ENCODE data around the gene MROH9.
"Not testable (repeated sequence)": the region's sequence is repeated elsewhere in the genome, so short reads cannot be mapped to it uniquely, and the experiment has no call there.

Gene MROH9

GRCh38 chr1:170924656-170925055 is 10.7 kb upstream of the MROH9 start:
- H3K4me3 ChIP-seq (ENCODE audit: low read length in 2 of 2); H3K36me3 ChIP-seq (ENCODE audit: control insufficient read depth in 2 of 2, insufficient read depth in 2 of 2, low read length in 2 of 2); H3K4me1 ChIP-seq (ENCODE audit: control insufficient read depth in 2 of 2, insufficient read depth in 2 of 2, low read length in 2 of 2); H3K27ac ChIP-seq (ENCODE audit: low read depth in 2 of 2, low read length in 2 of 2); H3K9ac ChIP-seq (ENCODE audit: low read depth in 1 of 2, low read length in 2 of 2); H3K9me3 ChIP-seq (ENCODE audit: control insufficient read depth in 2 of 2, low read length in 2 of 2); H3K27me3 ChIP-seq (ENCODE audit: control insufficient read depth in 2 of 2, insufficient read depth in 2 of 2, low read length in 2 of 2): not testable (repeated sequence)

- Histone ChIP-seq H3K9me3 (ENCODE audit: control insufficient read depth in 2 of 2, low read length in 2 of 2) (no peaks in the 10 kb centered on the region), H3K36me3 (ENCODE audit: control insufficient read depth in 2 of 2, insufficient read depth in 2 of 2, low read length in 2 of 2) (no peaks in the 10 kb centered on the region), H3K27me3 (ENCODE audit: control insufficient read depth in 2 of 2, insufficient read depth in 2 of 2, low read length in 2 of 2) (no peaks in the 10 kb centered on the region), H3K4me3 (ENCODE audit: low read length in 2 of 2) (no peak overlapping the region), H3K27ac (ENCODE audit: low read depth in 2 of 2, low read length in 2 of 2) (no peak overlapping the region), H3K9ac (ENCODE audit: low read depth in 1 of 2, low read length in 2 of 2) (no peak overlapping the region), H3K4me1 (ENCODE audit: control insufficient read depth in 2 of 2, insufficient read depth in 2 of 2, low read length in 2 of 2) (peaks cover 2% of the 10 kb centered on the region in 2 donors)
Observed at GRCh38 chr1:170927955-170928840, 7.1 kb upstream of the MROH9 start.

- no peaks in the 10 kb centered on the region for H3K27me3 ChIP-seq (ENCODE audit: control insufficient read depth in 2 of 2, insufficient read depth in 2 of 2, low read length in 2 of 2)
- H3K9me3 ChIP-seq (ENCODE audit: control insufficient read depth in 2 of 2, low read length in 2 of 2), result no peaks in the 10 kb centered on the region
- H3K4me1 ChIP-seq (ENCODE audit: control insufficient read depth in 2 of 2, insufficient read depth in 2 of 2, low read length in 2 of 2), result peaks cover 2% of the 10 kb centered on the region in 2 donors
- H3K36me3 ChIP-seq (ENCODE audit: control insufficient read depth in 2 of 2, insufficient read depth in 2 of 2, low read length in 2 of 2), result no peaks in the 10 kb centered on the region
- H3K4me3 ChIP-seq (ENCODE audit: low read length in 2 of 2), result no peak overlapping the region
- no peak overlapping the region for H3K9ac ChIP-seq (ENCODE audit: low read depth in 1 of 2, low read length in 2 of 2)
- no peak overlapping the region for H3K27ac ChIP-seq (ENCODE audit: low read depth in 2 of 2, low read length in 2 of 2)
Observed at GRCh38 chr1:170929412-170929834, 5.9 kb upstream of the MROH9 start.

- Histone ChIP-seq H3K27ac (ENCODE audit: low read depth in 2 of 2, low read length in 2 of 2) (no peak overlapping the region), H3K4me3 (ENCODE audit: low read length in 2 of 2) (no peak overlapping the region), H3K9ac (ENCODE audit: low read depth in 1 of 2, low read length in 2 of 2) (no peak overlapping the region), H3K36me3 (ENCODE audit: control insufficient read depth in 2 of 2, insufficient read depth in 2 of 2, low read length in 2 of 2) (no peaks in the 10 kb centered on the region), H3K9me3 (ENCODE audit: control insufficient read depth in 2 of 2, low read length in 2 of 2) (no peaks in the 10 kb centered on the region), H3K27me3 (ENCODE audit: control insufficient read depth in 2 of 2, insufficient read depth in 2 of 2, low read length in 2 of 2) (no peaks in the 10 kb centered on the region), H3K4me1 (ENCODE audit: control insufficient read depth in 2 of 2, insufficient read depth in 2 of 2, low read length in 2 of 2) (peaks cover 2% of the 10 kb centered on the region in 2 donors)
Observed at GRCh38 chr1:170929835-170930554, 5.3 kb upstream of the MROH9 start.

GRCh38 chr1:170931650-170932049 is 3.7 kb upstream of the MROH9 start:
- Histone ChIP-seq H3K4me3 (ENCODE audit: low read length in 2 of 2) (no peak overlapping the region), H3K27ac (ENCODE audit: low read depth in 2 of 2, low read length in 2 of 2) (no peak overlapping the region), H3K27me3 (ENCODE audit: control insufficient read depth in 2 of 2, insufficient read depth in 2 of 2, low read length in 2 of 2) (no peaks in the 10 kb centered on the region), H3K36me3 (ENCODE audit: control insufficient read depth in 2 of 2, insufficient read depth in 2 of 2, low read length in 2 of 2) (no peaks in the 10 kb centered on the region), H3K9me3 (ENCODE audit: control insufficient read depth in 2 of 2, low read length in 2 of 2) (no peaks in the 10 kb centered on the region), H3K4me1 (ENCODE audit: control insufficient read depth in 2 of 2, insufficient read depth in 2 of 2, low read length in 2 of 2) (peaks cover 2% of the 10 kb centered on the region in 2 donors), H3K9ac (ENCODE audit: low read depth in 1 of 2, low read length in 2 of 2) (no peak overlapping the region)

- Histone ChIP-seq H3K4me1 (ENCODE audit: control insufficient read depth in 2 of 2, insufficient read depth in 2 of 2, low read length in 2 of 2) (peaks cover 2% of the 10 kb centered on the region in 2 donors), H3K4me3 (ENCODE audit: low read length in 2 of 2) (no peak overlapping the region), H3K27me3 (ENCODE audit: control insufficient read depth in 2 of 2, insufficient read depth in 2 of 2, low read length in 2 of 2) (no peaks in the 10 kb centered on the region), H3K36me3 (ENCODE audit: control insufficient read depth in 2 of 2, insufficient read depth in 2 of 2, low read length in 2 of 2) (no peaks in the 10 kb centered on the region), H3K9ac (ENCODE audit: low read depth in 1 of 2, low read length in 2 of 2) (no peak overlapping the region), H3K27ac (ENCODE audit: low read depth in 2 of 2, low read length in 2 of 2) (no peak overlapping the region), H3K9me3 (ENCODE audit: control insufficient read depth in 2 of 2, low read length in 2 of 2) (no peaks in the 10 kb centered on the region)
Observed at GRCh38 chr1:170932236-170932635, 3.1 kb upstream of the MROH9 start.

- Histone ChIP-seq H3K36me3 (ENCODE audit: control insufficient read depth in 2 of 2, insufficient read depth in 2 of 2, low read length in 2 of 2) (no peaks in the 10 kb centered on the region), H3K4me3 (ENCODE audit: low read length in 2 of 2) (no peak overlapping the region), H3K27me3 (ENCODE audit: control insufficient read depth in 2 of 2, insufficient read depth in 2 of 2, low read length in 2 of 2) (no peaks in the 10 kb centered on the region), H3K9ac (ENCODE audit: low read depth in 1 of 2, low read length in 2 of 2) (no peak overlapping the region), H3K4me1 (ENCODE audit: control insufficient read depth in 2 of 2, insufficient read depth in 2 of 2, low read length in 2 of 2) (no peaks in the 10 kb centered on the region), H3K9me3 (ENCODE audit: control insufficient read depth in 2 of 2, low read length in 2 of 2) (no peaks in the 10 kb centered on the region), H3K27ac (ENCODE audit: low read depth in 2 of 2, low read length in 2 of 2) (no peak overlapping the region)
Observed at GRCh38 chr1:170938281-170938680, 2.9 kb downstream of the MROH9 start.

GRCh38 chr1:170939476-170939875 is 4.1 kb downstream of the MROH9 start:
- no peaks in the 10 kb centered on the region for H3K9me3 ChIP-seq (ENCODE audit: control insufficient read depth in 2 of 2, low read length in 2 of 2)
- no peaks in the 10 kb centered on the region for H3K27me3 ChIP-seq (ENCODE audit: control insufficient read depth in 2 of 2, insufficient read depth in 2 of 2, low read length in 2 of 2)
- H3K9ac ChIP-seq (ENCODE audit: low read depth in 1 of 2, low read length in 2 of 2), result no peak overlapping the region
- H3K4me3 ChIP-seq (ENCODE audit: low read length in 2 of 2), result no peak overlapping the region
- no peaks in the 10 kb centered on the region for H3K36me3 ChIP-seq (ENCODE audit: control insufficient read depth in 2 of 2, insufficient read depth in 2 of 2, low read length in 2 of 2)
- H3K4me1 ChIP-seq (ENCODE audit: control insufficient read depth in 2 of 2, insufficient read depth in 2 of 2, low read length in 2 of 2), result no peaks in the 10 kb centered on the region
- H3K27ac ChIP-seq (ENCODE audit: low read depth in 2 of 2, low read length in 2 of 2), result no peak overlapping the region

- H3K9me3 ChIP-seq (ENCODE audit: control insufficient read depth in 2 of 2, low read length in 2 of 2); H3K4me1 ChIP-seq (ENCODE audit: control insufficient read depth in 2 of 2, insufficient read depth in 2 of 2, low read length in 2 of 2); H3K4me3 ChIP-seq (ENCODE audit: low read length in 2 of 2); H3K27ac ChIP-seq (ENCODE audit: low read depth in 2 of 2, low read length in 2 of 2); H3K36me3 ChIP-seq (ENCODE audit: control insufficient read depth in 2 of 2, insufficient read depth in 2 of 2, low read length in 2 of 2); H3K9ac ChIP-seq (ENCODE audit: low read depth in 1 of 2, low read length in 2 of 2); H3K27me3 ChIP-seq (ENCODE audit: control insufficient read depth in 2 of 2, insufficient read depth in 2 of 2, low read length in 2 of 2): not testable (repeated sequence)
Observed at GRCh38 chr1:170951744-170952143, 16.4 kb downstream of the MROH9 start.

GRCh38 chr1:170959385-170959784 is 24.1 kb downstream of the MROH9 start:
- H3K9ac ChIP-seq (ENCODE audit: low read depth in 1 of 2, low read length in 2 of 2), result no peak overlapping the region
- no peaks in the 10 kb centered on the region for H3K27me3 ChIP-seq (ENCODE audit: control insufficient read depth in 2 of 2, insufficient read depth in 2 of 2, low read length in 2 of 2)
- no peaks in the 10 kb centered on the region for H3K9me3 ChIP-seq (ENCODE audit: control insufficient read depth in 2 of 2, low read length in 2 of 2)
- H3K4me3 ChIP-seq (ENCODE audit: low read length in 2 of 2), result no peak overlapping the region
- no peaks in the 10 kb centered on the region for H3K4me1 ChIP-seq (ENCODE audit: control insufficient read depth in 2 of 2, insufficient read depth in 2 of 2, low read length in 2 of 2)
- no peak overlapping the region for H3K27ac ChIP-seq (ENCODE audit: low read depth in 2 of 2, low read length in 2 of 2)
- no peaks in the 10 kb centered on the region for H3K36me3 ChIP-seq (ENCODE audit: control insufficient read depth in 2 of 2, insufficient read depth in 2 of 2, low read length in 2 of 2)
